ENCODE results near the gene SLK.
A peak's percentile ranks its signal among the peaks of the same experiment; 100 is the strongest.

The SLK gene

GRCh38 chr10:104035194-104036068 lies 68.5 kb downstream of the SLK start:
- no peak for DNase-seq

GRCh38 chr10:104036069-104036384 lies 69.1 kb downstream of the SLK start:
- no peak for DNase-seq

- DNase-seq, result no peak
Measured at GRCh38 chr10:104036518-104037260, 69.7 kb downstream of the SLK start.

- no peak for DNase-seq
Measured at GRCh38 chr10:104037261-104037951, 70.5 kb downstream of the SLK start.

- no peak for DNase-seq
Measured at GRCh38 chr10:104038537-104038936, 71.6 kb downstream of the SLK start.

- no peak for DNase-seq
Measured at GRCh38 chr10:104038958-104039752, 72.2 kb downstream of the SLK start.

GRCh38 chr10:104040382-104040781 lies 73.4 kb downstream of the SLK start:
- no peak for DNase-seq

- DNase-seq, result no peak
Measured at GRCh38 chr10:104040862-104041789, 74.2 kb downstream of the SLK start.

GRCh38 chr10:104041891-104042535 lies 75.1 kb downstream of the SLK start:
- no peak for DNase-seq

GRCh38 chr10:104043185-104043830 lies 76.4 kb downstream of the SLK start:
- no peak for DNase-seq

GRCh38 chr10:104043854-104044253 lies 76.9 kb downstream of the SLK start:
- DNase-seq, result no peak

GRCh38 chr10:104045151-104046089 lies 78.5 kb downstream of the SLK start:
- no peak for DNase-seq

GRCh38 chr10:104046651-104047050 lies 79.7 kb downstream of the SLK start:
- no peak for DNase-seq

- no peak for DNase-seq
Measured at GRCh38 chr10:104049504-104050250, 82.7 kb downstream of the SLK start.

GRCh38 chr10:104052431-104052830 lies 85.5 kb downstream of the SLK start:
- no peak for DNase-seq

- no peak for DNase-seq
Measured at GRCh38 chr10:104053201-104053600, 86.3 kb downstream of the SLK start.

GRCh38 chr10:104054430-104054829 lies 87.5 kb downstream of the SLK start:
- peak; percentile 15 for DNase-seq

GRCh38 chr10:104056619-104057273 lies 89.8 kb downstream of the SLK start:
- no peak for DNase-seq

All from GOT3 (cell line).